Lower leg skin (tissue), 4 donors: ENCODE data around the gene SHLD2. TPM values are rescaled to one million over a fixed set of nuclear protein-coding genes. Genes with fewer than 3 reads are reported as not detected.
"Not testable (repeated sequence)": the region's sequence is repeated elsewhere in the genome, so short reads cannot be mapped to it uniquely, and the experiment has no call there.

Experiments
- DNase-seq, 2 donors: peaks; one replicate each; pipeline ENCODE4 v3.0.0-alpha.2; 2019; ENCODE audit warnings: low spot score in 2 of 2
- H3K4me3 ChIP-seq: fragments of 200-600 bp; sonication (generic); 2 replicates; pipeline ENCODE4 v1.5.1; 2017; ENCODE audit warnings: mild to moderate bottlenecking, low read depth; ENCODE audit not compliant: poor library complexity, severe bottlenecking
- POLR2A ChIP-seq, 2 donors: fragments of 450-650 bp; IDR thresholded peaks; one replicate each; pipeline ENCODE4 v1.6.1; 2016 to 2017; ENCODE audit warnings: antibody characterized with exemption in 2 of 2, mild to moderate bottlenecking in 1 of 2, moderate library complexity in 1 of 2
- WGBS, 2 donors: methylation state at CpG; one replicate each; pipeline ENCODE4 v1.1.5; 2018; 5-methylcytosine and 5-hydroxymethylcytosine counted together
- intact Hi-C: fragments of 100-400 bp; cut with DNase I; formaldehyde crosslinking; loops from one replicate; pipeline ENCODE4 v1.15.0; 2023; ENCODE audit warnings: low total_unique reads
- total RNA-seq, 4 donors: library from RNA; depleted of rRNA; stranded (reverse); fragments of >200 nt; gene quantifications; one replicate each; pipeline ENCODE4 v1.1.0, GENCODE V29; 2016
- TF ChIP-seq, protein P1 (sequence below), 3 donors: fragments of 450-650 bp; IDR thresholded peaks; one replicate each; pipeline ENCODE4 v1.5.1; 2016; ENCODE audit warnings: antibody characterized with exemption in 3 of 3, mild to moderate bottlenecking in 3 of 3, moderate library complexity in 2 of 3

SHLD2 gene
- total RNA-seq, 4 donors from 2014 or later: 14.9 to 26.2 (median 21.6) TPM

DNA sequence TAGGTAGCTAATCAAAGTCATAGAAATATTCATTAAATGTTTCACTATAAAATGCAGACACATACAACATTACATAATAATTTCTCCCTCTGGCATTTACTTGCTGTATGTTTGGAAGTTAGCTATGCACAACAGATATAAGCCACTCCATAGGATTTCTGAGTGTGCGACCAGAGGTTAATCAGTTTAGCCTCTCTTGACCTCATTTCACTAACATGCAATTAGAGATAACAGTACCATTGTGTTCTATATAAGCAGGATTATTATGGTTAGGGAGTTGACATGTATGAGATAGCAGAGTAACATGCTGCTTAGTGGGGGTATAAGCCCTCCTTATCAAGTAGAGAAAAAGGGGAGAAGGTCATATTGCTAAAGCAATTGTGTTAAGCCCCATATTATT lies 26.7 kb upstream of the SHLD2 start:
- WGBS, 2 donors: 90 to 95% methylated on average over 1 of the region's 1 CpG
- intact Hi-C loops: no loop called here
- no peak for DNase-seq
- H3K4me3 ChIP-seq: no peak overlapping the region
- TF ChIP-seq POLR2A (IDR thresholded peaks at IDR 0.05): no peak
- TF ChIP-seq, protein P1, sequence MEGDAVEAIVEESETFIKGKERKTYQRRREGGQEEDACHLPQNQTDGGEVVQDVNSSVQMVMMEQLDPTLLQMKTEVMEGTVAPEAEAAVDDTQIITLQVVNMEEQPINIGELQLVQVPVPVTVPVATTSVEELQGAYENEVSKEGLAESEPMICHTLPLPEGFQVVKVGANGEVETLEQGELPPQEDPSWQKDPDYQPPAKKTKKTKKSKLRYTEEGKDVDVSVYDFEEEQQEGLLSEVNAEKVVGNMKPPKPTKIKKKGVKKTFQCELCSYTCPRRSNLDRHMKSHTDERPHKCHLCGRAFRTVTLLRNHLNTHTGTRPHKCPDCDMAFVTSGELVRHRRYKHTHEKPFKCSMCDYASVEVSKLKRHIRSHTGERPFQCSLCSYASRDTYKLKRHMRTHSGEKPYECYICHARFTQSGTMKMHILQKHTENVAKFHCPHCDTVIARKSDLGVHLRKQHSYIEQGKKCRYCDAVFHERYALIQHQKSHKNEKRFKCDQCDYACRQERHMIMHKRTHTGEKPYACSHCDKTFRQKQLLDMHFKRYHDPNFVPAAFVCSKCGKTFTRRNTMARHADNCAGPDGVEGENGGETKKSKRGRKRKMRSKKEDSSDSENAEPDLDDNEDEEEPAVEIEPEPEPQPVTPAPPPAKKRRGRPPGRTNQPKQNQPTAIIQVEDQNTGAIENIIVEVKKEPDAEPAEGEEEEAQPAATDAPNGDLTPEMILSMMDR (IDR thresholded peaks at IDR 0.05): no peak

DNA sequence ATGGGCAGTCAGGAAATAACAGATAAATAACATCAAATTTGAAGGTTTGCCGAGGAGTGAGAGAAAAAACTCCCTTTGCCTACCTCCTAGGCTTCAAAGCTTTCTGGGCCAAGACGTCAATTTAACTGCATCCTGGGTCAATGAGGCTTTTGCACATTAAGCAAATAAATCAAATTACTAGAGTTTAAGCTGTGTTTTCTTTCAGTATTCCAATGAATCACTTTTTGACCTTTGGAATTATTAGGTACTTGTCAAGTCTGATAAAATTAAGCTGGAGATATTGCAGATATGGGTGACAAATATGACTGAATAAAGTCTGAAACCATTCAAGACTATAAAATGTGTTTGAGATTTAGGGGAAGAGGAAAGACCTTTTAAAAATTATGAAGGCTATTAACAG lies 22.6 kb upstream of the SHLD2 start:
- TF ChIP-seq, protein P1 (IDR thresholded peaks at IDR 0.05): no peak
- no peak for TF ChIP-seq POLR2A (IDR thresholded peaks at IDR 0.05)
- no peak for DNase-seq
- no peak overlapping the region for H3K4me3 ChIP-seq
- WGBS, 2 donors: 76 to 91% methylated on average over 2 of the region's 2 CpGs
- intact Hi-C loops: no loop called here

GRCh38 chr10:87076421-87076820 lies 18.6 kb upstream of the SHLD2 start:
- WGBS, 2 donors: 90 to 91% methylated on average over 2 of the region's 2 CpGs
- intact Hi-C loops, H3K4me3 ChIP-seq, DNase-seq: not testable (repeated sequence)

DNA sequence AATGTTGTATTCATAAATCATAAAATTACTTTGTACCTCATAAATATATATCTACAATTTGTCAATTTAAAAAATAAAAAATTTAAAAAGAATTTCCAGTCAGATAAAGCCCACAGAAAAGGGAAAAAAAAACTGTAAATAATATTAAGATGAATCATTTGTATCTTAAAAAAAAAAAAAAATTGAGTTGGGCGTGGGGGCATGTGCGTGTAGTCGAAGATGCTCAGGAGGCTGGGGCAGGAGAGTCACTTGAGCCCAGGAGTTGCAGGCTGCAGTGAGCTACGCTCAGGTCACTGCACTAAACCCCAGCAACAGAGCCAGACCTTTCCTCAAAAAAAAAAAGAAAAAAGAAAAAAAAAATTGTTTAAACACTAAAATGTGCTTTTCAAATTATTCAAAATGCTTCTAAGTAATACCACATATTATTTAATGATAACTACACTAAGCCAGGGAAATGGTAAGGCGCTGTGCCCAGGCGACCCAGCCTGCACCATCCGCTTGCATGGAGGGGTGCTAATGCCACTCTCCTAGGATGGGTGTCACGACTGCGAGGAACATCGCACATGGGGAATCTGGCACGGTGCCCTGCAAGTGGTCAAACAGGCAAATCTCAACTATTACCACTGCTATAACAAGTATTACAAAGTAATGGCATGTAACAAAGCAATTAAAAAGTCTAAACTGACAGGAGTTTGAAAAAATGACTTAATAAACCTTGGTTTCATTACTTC lies 15.7 kb upstream of the SHLD2 start:
- intact Hi-C loops: no loop called here
- no peak for DNase-seq
- 60 to 68% methylated on average over 11 of the region's 11 CpGs for WGBS, 2 donors
- no peak for TF ChIP-seq POLR2A (IDR thresholded peaks at IDR 0.05)
- TF ChIP-seq, protein P1 (IDR thresholded peaks at IDR 0.05): no peak
- H3K4me3 ChIP-seq: no peak overlapping the region

DNA sequence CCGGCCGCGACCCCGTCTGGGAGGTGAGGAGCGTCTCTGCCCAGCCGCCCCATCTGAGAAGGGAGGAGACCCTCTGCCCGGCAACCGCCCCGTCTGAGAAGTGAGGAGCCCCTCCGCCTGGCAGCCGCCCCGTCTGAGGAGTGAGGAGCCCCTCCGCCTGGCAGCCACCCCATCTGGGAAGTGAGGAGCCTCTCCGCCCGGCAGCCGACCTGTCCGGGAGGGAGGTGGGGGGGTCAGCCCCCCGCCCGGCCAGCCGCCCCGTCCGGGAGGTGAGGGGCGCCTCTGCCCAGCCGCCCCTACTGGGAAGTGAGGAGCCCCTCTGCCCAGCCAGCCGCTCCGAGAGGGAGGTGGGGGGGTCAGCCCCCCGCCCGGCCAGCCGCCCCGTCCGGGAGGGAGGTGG lies 14.4 kb upstream of the SHLD2 start:
- H3K4me3 ChIP-seq, DNase-seq, intact Hi-C loops: not testable (repeated sequence)
- WGBS, 2 donors: 96 to 97% methylated on average over 10 to 17 of the region's 31 CpGs

GRCh38 chr10:87081574-87081973 lies 13.4 kb upstream of the SHLD2 start:
- WGBS, 2 donors: 43 to 66% methylated on average over 2 to 3 of the region's 3 CpGs
- intact Hi-C loops, DNase-seq, H3K4me3 ChIP-seq: not testable (repeated sequence)

- intact Hi-C loops, H3K4me3 ChIP-seq: not testable (repeated sequence)
- DNase-seq: peak in 1 of 2 donors; percentile 49
- 26 to 27% methylated on average over 1 of the region's 1 CpG for WGBS, 2 donors
These were observed 12.8 kb upstream of the SHLD2 start for GRCh38 chr10:87082219-87082618.

- intact Hi-C loops, DNase-seq, H3K4me3 ChIP-seq: not testable (repeated sequence)
- 33 to 38% methylated on average over 5 of the region's 5 CpGs for WGBS, 2 donors
These were observed 11.3 kb upstream of the SHLD2 start for GRCh38 chr10:87083576-87084290.

DNA sequence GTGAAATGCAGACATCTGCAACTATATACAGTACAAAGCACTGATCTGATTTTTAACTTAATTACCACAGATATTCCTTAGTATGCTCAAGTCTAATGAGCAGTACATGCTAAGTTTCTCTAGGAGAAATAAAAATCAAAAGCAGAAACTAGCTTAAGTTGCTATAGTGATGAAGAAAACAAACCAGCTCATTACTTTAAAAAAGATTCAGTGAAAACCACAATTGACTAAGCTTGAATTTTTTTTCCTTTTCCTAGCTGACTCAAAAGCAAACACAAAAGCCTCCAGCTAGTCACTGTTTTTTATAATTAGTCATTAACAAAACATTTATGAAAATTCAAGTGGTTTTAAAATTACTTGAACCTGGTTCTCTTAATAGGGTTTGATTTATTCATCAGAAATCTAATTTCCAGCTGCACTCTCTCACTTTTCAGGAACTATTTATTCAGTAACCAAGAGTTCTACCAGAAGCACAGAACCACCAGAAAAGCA lies 10.7 kb upstream of the SHLD2 start:
- DNase-seq, intact Hi-C loops: not testable (repeated sequence)

More for the DNA sequence above, 10.7 kb upstream of the SHLD2 start:
- not testable (repeated sequence) for H3K4me3 ChIP-seq
